ENCODE data around the gene PPIP5K2.

- TF ChIP-seq, protein P1, sequence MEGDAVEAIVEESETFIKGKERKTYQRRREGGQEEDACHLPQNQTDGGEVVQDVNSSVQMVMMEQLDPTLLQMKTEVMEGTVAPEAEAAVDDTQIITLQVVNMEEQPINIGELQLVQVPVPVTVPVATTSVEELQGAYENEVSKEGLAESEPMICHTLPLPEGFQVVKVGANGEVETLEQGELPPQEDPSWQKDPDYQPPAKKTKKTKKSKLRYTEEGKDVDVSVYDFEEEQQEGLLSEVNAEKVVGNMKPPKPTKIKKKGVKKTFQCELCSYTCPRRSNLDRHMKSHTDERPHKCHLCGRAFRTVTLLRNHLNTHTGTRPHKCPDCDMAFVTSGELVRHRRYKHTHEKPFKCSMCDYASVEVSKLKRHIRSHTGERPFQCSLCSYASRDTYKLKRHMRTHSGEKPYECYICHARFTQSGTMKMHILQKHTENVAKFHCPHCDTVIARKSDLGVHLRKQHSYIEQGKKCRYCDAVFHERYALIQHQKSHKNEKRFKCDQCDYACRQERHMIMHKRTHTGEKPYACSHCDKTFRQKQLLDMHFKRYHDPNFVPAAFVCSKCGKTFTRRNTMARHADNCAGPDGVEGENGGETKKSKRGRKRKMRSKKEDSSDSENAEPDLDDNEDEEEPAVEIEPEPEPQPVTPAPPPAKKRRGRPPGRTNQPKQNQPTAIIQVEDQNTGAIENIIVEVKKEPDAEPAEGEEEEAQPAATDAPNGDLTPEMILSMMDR (IDR thresholded peaks at IDR 0.05) = no peak
- no peak for TF ChIP-seq POLR2A (IDR thresholded peaks at IDR 0.05)
These were observed 87.6 kb downstream of the PPIP5K2 start for GRCh38 chr5:103207653-103208052.

Data from body of pancreas (tissue), 4 donors.